Lung microvascular endothelial cell (primary cell): Measurements from ENCODE around the gene FREM3. TPM values are rescaled to one million over a fixed set of nuclear protein-coding genes. Genes with fewer than 3 reads are reported as not detected.
"Not testable (repeated sequence)": the region's sequence is repeated elsewhere in the genome, so short reads cannot be mapped to it uniquely, and the experiment has no call there.

Experiments used
- DNase-seq, 2 donors: peaks; one replicate each; pipeline versions ENCODE4 v3.0.0 to v3.0.0-alpha.2; 2010; ENCODE audit warnings: low read depth in 2 of 2
- total RNA-seq: library from RNA; depleted of rRNA; stranded (reverse); fragments of >200 nt; gene quantifications from 2 replicates; pipeline ENCODE4 v1.2.1, GENCODE V29; 2014

FREM3 gene
- total RNA-seq, 1 donor from 2014 or later, result 0.60 TPM

GRCh38 chr4:143585548-143585947 lies 114.9 kb downstream of the FREM3 start:
- peak in 1 of 2 donors; percentile 2 for DNase-seq

GRCh38 chr4:143581331-143581946 lies 119.0 kb downstream of the FREM3 start:
- peak; percentile 8 to 75 for DNase-seq

- peak in 1 of 2 donors; percentile 20 for DNase-seq
Observed at GRCh38 chr4:143575331-143575730, 125.1 kb downstream of the FREM3 start.

GRCh38 chr4:143564472-143564871 lies 136.0 kb downstream of the FREM3 start:
- DNase-seq, result no peak

GRCh38 chr4:143559757-143560147 lies 140.7 kb downstream of the FREM3 start:
- no peak for DNase-seq

- DNase-seq, result peak; percentile 63 to 91
Observed at GRCh38 chr4:143558823-143559756, 141.4 kb downstream of the FREM3 start.

GRCh38 chr4:143558286-143558685 lies 142.2 kb downstream of the FREM3 start:
- DNase-seq, result no peak

- DNase-seq, result no peak
Observed at GRCh38 chr4:143555676-143556075, 144.8 kb downstream of the FREM3 start.

GRCh38 chr4:143554728-143555597 lies 145.5 kb downstream of the FREM3 start:
- DNase-seq, result no peak

GRCh38 chr4:143549928-143550327 lies 150.5 kb downstream of the FREM3 start:
- no peak for DNase-seq

GRCh38 chr4:143539670-143540023 lies 160.8 kb downstream of the FREM3 start:
- DNase-seq, result no peak

- no peak for DNase-seq
Observed at GRCh38 chr4:143538979-143539669, 161.4 kb downstream of the FREM3 start.

- peak; percentile 88 to 90 for DNase-seq
Observed at GRCh38 chr4:143531788-143532491, 168.5 kb downstream of the FREM3 start.

GRCh38 chr4:143531380-143531779 lies 169.1 kb downstream of the FREM3 start:
- peak; percentile 44 to 60 for DNase-seq

- not testable (repeated sequence) for DNase-seq
Observed at GRCh38 chr4:143528046-143528445, 172.4 kb downstream of the FREM3 start.

Other genes with a start within 250 kb of the FREM3 start
- 45.3 and 53.0 TPM in 2 replicates for gene SMARCA5, start 187.0 kb downstream of the FREM3 start, total RNA-seq
- gene GYPE, start 204.9 kb upstream of the FREM3 start, total RNA-seq, result not detected in 2 replicates